WTC11 (cell line): ENCODE data around the gene GNAS-AS1. TPM values are rescaled to one million over a fixed set of nuclear protein-coding genes. Genes with fewer than 3 reads are reported as not detected.

Experiments
- ATAC-seq: fragments of 200-7000 bp; cut with Tn5 transposase; 2 replicates; pipeline ENCODE4 v1.10.0; 2021; ENCODE audit warnings: mild to moderate bottlenecking, moderate library complexity
- CTCF ChIA-PET: fragments of 300-600 bp; sonication (Branson Sonifier 250); formaldehyde crosslinking; loops from one replicate; lab custom pipeline; 2021; ENCODE audit warnings: antibody characterized with exemption; lab: Charles Lee
- POLR2A ChIA-PET: fragments of 350-600 bp; sonication (Branson Sonifier 250); formaldehyde crosslinking; loops from one replicate; lab custom pipeline; 2021; ENCODE audit warnings: antibody characterized with exemption; lab: Charles Lee
- DNase-seq: peaks from one replicate; pipeline ENCODE4 v3.0.0; 2021; ENCODE audit warnings: low spot score
- H3K27ac Mint-ChIP-seq: 2 replicates; pipeline ENCODE4 v1.8.0; 2021; ENCODE audit warnings: mixed read lengths
- H3K27me3 Mint-ChIP-seq: 2 replicates; pipeline ENCODE4 v1.8.0; 2021; ENCODE audit warnings: low read depth, mild to moderate bottlenecking, moderate library complexity, mixed read lengths
- H3K36me3 Mint-ChIP-seq: 2 replicates; pipeline ENCODE4 v1.8.0; 2021; ENCODE audit warnings: mixed read lengths
- H3K4me1 Mint-ChIP-seq: 2 replicates; pipeline ENCODE4 v1.8.0; 2022; ENCODE audit warnings: mixed read lengths
- H3K4me3 Mint-ChIP-seq: 2 replicates; pipeline ENCODE4 v1.8.0; 2021; ENCODE audit warnings: mild to moderate bottlenecking, moderate library complexity, mixed read lengths
- H3K9me3 Mint-ChIP-seq: 2 replicates; pipeline ENCODE4 v1.8.0; 2021; ENCODE audit warnings: mixed read lengths
- ARID4B ChIP-seq: sonication (generic); formaldehyde crosslinking; IDR thresholded peaks from 2 replicates; pipeline ENCODE4 v1.8.0; 2023; ENCODE audit warnings: missing genetic modification reagents, mild to moderate bottlenecking, borderline replicate concordance
- ATF2 ChIP-seq: sonication (generic); formaldehyde crosslinking; IDR thresholded peaks from 2 replicates; pipeline ENCODE4 v1.8.1; 2022; ENCODE audit warnings: low read depth, missing genetic modification reagents, borderline replicate concordance
- E2F4 ChIP-seq: sonication (generic); formaldehyde crosslinking; IDR thresholded peaks from 2 replicates; pipeline ENCODE4 v1.8.1; 2022; ENCODE audit warnings: low read depth, mild to moderate bottlenecking, moderate library complexity, missing genetic modification reagents, borderline replicate concordance
- GRHL2 ChIP-seq: fragments of 250-450 bp; sonication (Bioruptor Pico); IDR thresholded peaks from 2 replicates; pipeline ENCODE4 v1.8.0; 2022; ENCODE audit warnings: mild to moderate bottlenecking, moderate library complexity; ENCODE audit not compliant: insufficient replicate concordance, severe bottlenecking
- IRF1 ChIP-seq: sonication (generic); formaldehyde crosslinking; IDR thresholded peaks from 2 replicates; pipeline ENCODE4 v1.8.0; 2023; ENCODE audit warnings: missing genetic modification reagents
- JAZF1 ChIP-seq: fragments of 250-450 bp; sonication (Bioruptor Pico); IDR thresholded peaks from 2 replicates; pipeline ENCODE4 v1.9.0; 2021; ENCODE audit warnings: moderate library complexity, mild to moderate bottlenecking, inconsistent platforms
- MAX ChIP-seq: sonication (generic); formaldehyde crosslinking; IDR thresholded peaks from 2 replicates; pipeline ENCODE4 v1.8.0; 2022; ENCODE audit warnings: mild to moderate bottlenecking, missing genetic modification reagents
- NFE2L1 ChIP-seq: sonication (generic); formaldehyde crosslinking; IDR thresholded peaks from 2 replicates; pipeline ENCODE4 v1.8.1; 2023; ENCODE audit warnings: missing genetic modification reagents
- PRDM15 ChIP-seq: sonication (generic); formaldehyde crosslinking; IDR thresholded peaks from 2 replicates; pipeline ENCODE4 v1.8.0; 2022; ENCODE audit warnings: missing genetic modification reagents
- SMAD4 ChIP-seq: sonication (generic); formaldehyde crosslinking; IDR thresholded peaks from 2 replicates; pipeline ENCODE4 v1.8.0; 2022; ENCODE audit warnings: mild to moderate bottlenecking, missing genetic modification reagents
- TP53 ChIP-seq: sonication (generic); formaldehyde crosslinking; IDR thresholded peaks from 2 replicates; pipeline ENCODE4 v1.8.1; 2023; ENCODE audit warnings: mild to moderate bottlenecking, missing genetic modification reagents
- ZMAT4 ChIP-seq: fragments of 250-450 bp; sonication (Bioruptor Pico); IDR thresholded peaks from 2 replicates; pipeline ENCODE4 v1.9.0; 2021; ENCODE audit warnings: mild to moderate bottlenecking
- ZNF138 ChIP-seq: sonication (generic); formaldehyde crosslinking; conservative IDR thresholded peaks from 2 replicates; pipeline ENCODE4 v1.8.1; 2022; ENCODE audit warnings: mild to moderate bottlenecking, moderate library complexity, missing genetic modification reagents
- total RNA-seq: library from RNA; stranded (reverse); gene quantifications from 3 replicates; pipeline ENCODE4 v1.2.3, GENCODE V29; 2021

Gene GNAS-AS1
- total RNA-seq, 1 experiment from 2014 or later, result 12.2 TPM

- H3K27ac Mint-ChIP-seq, result no peak overlapping the region
- H3K9me3 Mint-ChIP-seq, result no peaks in the 10 kb centered on the region
- ATAC-seq (no peak), DNase-seq (no peak)
- ChIA-PET POLR2A (no interaction called here), CTCF (interaction anchor here (0.6 to 1.0 kb wide), 2 partner anchors 14 to 165 kb away, joined by 4 to 5 read pairs; no protein-coding TSS in a partner anchor)
- peaks cover 2% of the 10 kb centered on the region; the same call in 1 of the 2 replicates for H3K36me3 Mint-ChIP-seq
- peak overlapping the region; percentile 72 for H3K4me3 Mint-ChIP-seq
- TF ChIP-seq SMAD4 (CRISPR knock-in tag), result no peak
- no peak for TF ChIP-seq ZMAT4 (CRISPR knock-in tag)
- TF ChIP-seq JAZF1 (CRISPR knock-in tag), result no peak
- peaks cover 46% of the 10 kb centered on the region for H3K4me1 Mint-ChIP-seq
- peaks cover 72% of the 10 kb centered on the region for H3K27me3 Mint-ChIP-seq
Observed at GRCh38 chr20:58855506-58856389, 5.0 kb upstream of the GNAS-AS1 start.

- ChIA-PET POLR2A (no interaction called here), CTCF (interaction anchor here (0.6 to 3.6 kb wide), 3 partner anchors 15 to 204 kb away, joined by 4 to 50 read pairs (median 5); partner anchors contain the start of gene STX16)
- peaks cover 72% of the 10 kb centered on the region for H3K27me3 Mint-ChIP-seq
- peak overlapping the region; percentile 72 for H3K4me3 Mint-ChIP-seq
- DNase-seq (peak; percentile 34), ATAC-seq (no peak)
- H3K27ac Mint-ChIP-seq, result no peak overlapping the region
- peaks cover 53% of the 10 kb centered on the region for H3K4me1 Mint-ChIP-seq
- 0 out of 2 replicates have a peak, but pooled peaks have one; percentile 25 for TF ChIP-seq MAX (CRISPR knock-in tag)
- no peak for TF ChIP-seq E2F4 (CRISPR knock-in tag)
- no peak for TF ChIP-seq IRF1 (CRISPR knock-in tag)
- TF ChIP-seq, all 79 proteins: peak for 1
- H3K9me3 Mint-ChIP-seq, result no peaks in the 10 kb centered on the region
- peaks cover 7% of the 10 kb centered on the region for H3K36me3 Mint-ChIP-seq
Observed at GRCh38 chr20:58854638-58855471, 4.2 kb upstream of the GNAS-AS1 start.

GRCh38 chr20:58853976-58854637, 3.4 kb upstream of the GNAS-AS1 start:
- H3K27me3 Mint-ChIP-seq, result peaks cover 72% of the 10 kb centered on the region
- no peaks in the 10 kb centered on the region for H3K9me3 Mint-ChIP-seq
- DNase-seq, result peak; percentile 31
- H3K36me3 Mint-ChIP-seq, result peaks cover 14% of the 10 kb centered on the region
- no peak for TF ChIP-seq GRHL2 (CRISPR knock-in tag)
- TF ChIP-seq ARID4B (CRISPR knock-in tag), result no peak
- no peak for TF ChIP-seq ZNF138 (CRISPR knock-in tag)
- TF ChIP-seq ATF2 (CRISPR knock-in tag), result no peak
- TF ChIP-seq TP53 (CRISPR knock-in tag), result no peak
- TF ChIP-seq NFE2L1, result no peak
- TF ChIP-seq PRDM15, result peak; percentile 55
- no peak for ATAC-seq
- ChIA-PET POLR2A (interaction anchor here (2.6 kb wide), 1 partner anchor 203 kb away, joined by 7 read pairs; the partner anchor contains the start of gene STX16), CTCF (interaction anchor here (0.8 to 3.6 kb wide), 4 partner anchors 11 to 373 kb away, joined by 3 to 50 read pairs (median 27); partner anchors contain the start of gene STX16)
- H3K4me3 Mint-ChIP-seq, result peak overlapping the region; percentile 75
- H3K4me1 Mint-ChIP-seq, result peaks cover 60% of the 10 kb centered on the region
- H3K27ac Mint-ChIP-seq, result no peak overlapping the region
